ENCODE measurements around the gene KCNAB1. TPM values are rescaled to one million over a fixed set of nuclear protein-coding genes. Genes with fewer than 3 reads are reported as not detected.
"Not testable (repeated sequence)": the region's sequence is repeated elsewhere in the genome, so short reads cannot be mapped to it uniquely, and the experiment has no call there.

Gene KCNAB1
- total and polyA plus RNA-seq, 2 donors (not counting 3 experiments of a cell fraction or from before 2014, with no cell fraction given) = 0.21 TPM; not detected in 1

GRCh38 chr3:156561533-156561932 is 441.2 kb downstream of the KCNAB1 start:
- no peak overlapping the region for H3K27ac ChIP-seq (ENCODE audit: insufficient read depth, low read depth, low read length)
- TF ChIP-seq MYC (IDR thresholded peaks at IDR 0.05; ENCODE audit: low read depth, low read length) = no peak
- TF ChIP-seq, protein P1, sequence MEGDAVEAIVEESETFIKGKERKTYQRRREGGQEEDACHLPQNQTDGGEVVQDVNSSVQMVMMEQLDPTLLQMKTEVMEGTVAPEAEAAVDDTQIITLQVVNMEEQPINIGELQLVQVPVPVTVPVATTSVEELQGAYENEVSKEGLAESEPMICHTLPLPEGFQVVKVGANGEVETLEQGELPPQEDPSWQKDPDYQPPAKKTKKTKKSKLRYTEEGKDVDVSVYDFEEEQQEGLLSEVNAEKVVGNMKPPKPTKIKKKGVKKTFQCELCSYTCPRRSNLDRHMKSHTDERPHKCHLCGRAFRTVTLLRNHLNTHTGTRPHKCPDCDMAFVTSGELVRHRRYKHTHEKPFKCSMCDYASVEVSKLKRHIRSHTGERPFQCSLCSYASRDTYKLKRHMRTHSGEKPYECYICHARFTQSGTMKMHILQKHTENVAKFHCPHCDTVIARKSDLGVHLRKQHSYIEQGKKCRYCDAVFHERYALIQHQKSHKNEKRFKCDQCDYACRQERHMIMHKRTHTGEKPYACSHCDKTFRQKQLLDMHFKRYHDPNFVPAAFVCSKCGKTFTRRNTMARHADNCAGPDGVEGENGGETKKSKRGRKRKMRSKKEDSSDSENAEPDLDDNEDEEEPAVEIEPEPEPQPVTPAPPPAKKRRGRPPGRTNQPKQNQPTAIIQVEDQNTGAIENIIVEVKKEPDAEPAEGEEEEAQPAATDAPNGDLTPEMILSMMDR (IDR thresholded peaks at IDR 0.05; ENCODE audit: extremely low read depth in 1 of 2, insufficient read depth in 1 of 2, low read depth in 1 of 2, low read length in 2 of 2) = no peak
- no peak for TF ChIP-seq POLR2AphosphoS5 (IDR thresholded peaks at IDR 0.05; ENCODE audit: insufficient read depth, low read depth, low read length)
- TF ChIP-seq GATA2 (IDR thresholded peaks at IDR 0.05; ENCODE audit: insufficient read depth, insufficient read length, low read depth, low read length) = no peak
- no peak for TF ChIP-seq FOS (IDR thresholded peaks at IDR 0.05; ENCODE audit: borderline replicate concordance, insufficient read depth, low read length)
- TF ChIP-seq POLR2A (IDR thresholded peaks at IDR 0.05; ENCODE audit: low read depth, low read length) = no peak
- no peak for TF ChIP-seq EZH2 (IDR thresholded peaks at IDR 0.05; ENCODE audit: borderline replicate concordance, low read depth, low read length, severe bottlenecking)
- TF ChIP-seq, protein P2, sequence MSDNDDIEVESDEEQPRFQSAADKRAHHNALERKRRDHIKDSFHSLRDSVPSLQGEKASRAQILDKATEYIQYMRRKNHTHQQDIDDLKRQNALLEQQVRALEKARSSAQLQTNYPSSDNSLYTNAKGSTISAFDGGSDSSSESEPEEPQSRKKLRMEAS (IDR thresholded peaks at IDR 0.05; ENCODE audit: insufficient read depth, insufficient read length) = no peak
- TF ChIP-seq JUN (IDR thresholded peaks at IDR 0.05; ENCODE audit: borderline replicate concordance, insufficient read depth, insufficient read length, low read depth) = no peak
- no peaks in the 10 kb centered on the region for H3K36me3 ChIP-seq (ENCODE audit: control insufficient read depth in 2 of 2, extremely low read depth in 1 of 2, insufficient read depth in 2 of 2, low read length in 2 of 2)
- H3K79me2 ChIP-seq (ENCODE audit: control insufficient read depth, insufficient read depth, low read length) = no peaks in the 10 kb centered on the region
- H3K9me1 ChIP-seq (replicated peaks; ENCODE audit: control insufficient read depth, extremely low read depth, insufficient read depth, low read length) = no peaks in the 10 kb centered on the region
- peaks cover 8 to 9% of the 10 kb centered on the region in 2 experiments for H3K27me3 ChIP-seq (ENCODE audit: control insufficient read depth in 2 of 2, insufficient read depth in 2 of 2, low read length in 2 of 2)
- no peak overlapping the region for H3K9ac ChIP-seq (replicated peaks; ENCODE audit: extremely low read depth, insufficient read depth, low read length)
- dilution Hi-C loops (cut with MboI; ENCODE audit: extremely low pct_ligation_motif_present, low sequenced_read_pairs) = no loop called here
- H3K4me2 ChIP-seq (ENCODE audit: insufficient read depth, low read length) = no peak overlapping the region
- intact Hi-C loops (cut with micrococcal nuclease) = no loop called here
- ChIA-PET POLR2A (no interaction called here), CTCF (no interaction called here)
- H3K9me3 ChIP-seq (replicated peaks; ENCODE audit: control insufficient read depth, insufficient read depth, low read length) = no peaks in the 10 kb centered on the region
- no TSS peak for BruUV-seq (replicated peaks)
- FAIRE-seq (no peak), DNase-seq (ENCODE audit: low read depth, low spot score) (no peak)
- H3K4me3 ChIP-seq (replicated peaks in 1 of 3; ENCODE audit: insufficient read depth in 1 of 3, low read depth in 1 of 3, low read length in 3 of 3) = no peak overlapping the region
- H4K20me1 ChIP-seq (replicated peaks; ENCODE audit: control insufficient read depth, extremely low read depth, insufficient read depth, low read length) = no peaks in the 10 kb centered on the region
- H3K4me1 ChIP-seq (ENCODE audit: control insufficient read depth, extremely low read depth, insufficient read depth, low read length) = no peaks in the 10 kb centered on the region
- H2AFZ ChIP-seq (ENCODE audit: low read depth, low read length) = no peak overlapping the region

- H3K27ac ChIP-seq (ENCODE audit: insufficient read depth, low read depth, low read length); H3K36me3 ChIP-seq (ENCODE audit: control insufficient read depth in 2 of 2, extremely low read depth in 1 of 2, insufficient read depth in 2 of 2, low read length in 2 of 2); H3K9me3 ChIP-seq (replicated peaks; ENCODE audit: control insufficient read depth, insufficient read depth, low read length); H3K4me2 ChIP-seq (ENCODE audit: insufficient read depth, low read length); BruUV-seq (replicated peaks); H3K9ac ChIP-seq (replicated peaks; ENCODE audit: extremely low read depth, insufficient read depth, low read length); H3K4me1 ChIP-seq (ENCODE audit: control insufficient read depth, extremely low read depth, insufficient read depth, low read length); H2AFZ ChIP-seq (ENCODE audit: low read depth, low read length); H3K4me3 ChIP-seq (replicated peaks in 1 of 3; ENCODE audit: insufficient read depth in 1 of 3, low read depth in 1 of 3, low read length in 3 of 3); DNase-seq (ENCODE audit: low read depth, low spot score); H3K27me3 ChIP-seq (ENCODE audit: control insufficient read depth in 2 of 2, insufficient read depth in 2 of 2, low read length in 2 of 2); FAIRE-seq; POLR2A ChIA-PET; CTCF ChIA-PET; H3K79me2 ChIP-seq (ENCODE audit: control insufficient read depth, insufficient read depth, low read length); H4K20me1 ChIP-seq (replicated peaks; ENCODE audit: control insufficient read depth, extremely low read depth, insufficient read depth, low read length); H3K9me1 ChIP-seq (replicated peaks; ENCODE audit: control insufficient read depth, extremely low read depth, insufficient read depth, low read length); intact Hi-C loops (cut with micrococcal nuclease); dilution Hi-C loops (cut with MboI; ENCODE audit: extremely low pct_ligation_motif_present, low sequenced_read_pairs): not testable (repeated sequence)
Observed at GRCh38 chr3:156562486-156562885, 442.1 kb downstream of the KCNAB1 start.

Data from endothelial cell of umbilical vein (primary cell).